SK-N-SH treated with all-trans-retinoic acid at 6 μM for 48 hours (cell line): ENCODE results near the gene PKD1.

Experiments
- ATAC-seq: fragments of 200-7000 bp; cut with Tn5 transposase; 3 replicates; pipeline ENCODE4 v1.9.1; 2020; ENCODE audit warnings: mild to moderate bottlenecking, moderate library complexity
- BACH2 ChIP-seq: fragments of 250-450 bp; sonication (Bioruptor Pico); IDR thresholded peaks from 2 replicates; pipeline ENCODE4 v1.9.0; 2021; ENCODE audit warnings: mild to moderate bottlenecking, borderline replicate concordance
- CSDC2 ChIP-seq: fragments of 250-450 bp; sonication (Bioruptor Pico); IDR thresholded peaks from 2 replicates; pipeline ENCODE4 v1.5.0; 2020; ENCODE audit warnings: mild to moderate bottlenecking, moderate library complexity
- ESRRG ChIP-seq: fragments of 250-450 bp; sonication (Bioruptor Pico); IDR thresholded peaks from 2 replicates; pipeline ENCODE4 v1.6.1; 2021; ENCODE audit warnings: mild to moderate bottlenecking
- GLIS3 ChIP-seq: fragments of 250-450 bp; sonication (Bioruptor Pico); IDR thresholded peaks from 2 replicates; pipeline ENCODE4 v1.5.0; 2020; ENCODE audit warnings: mild to moderate bottlenecking, moderate library complexity
- OSR1 ChIP-seq: fragments of 250-450 bp; sonication (Bioruptor Pico); IDR thresholded peaks from 2 replicates; pipeline ENCODE4 v1.8.0; 2022; ENCODE audit warnings: moderate library complexity, mild to moderate bottlenecking, inconsistent platforms
- PPARA ChIP-seq: fragments of 250-450 bp; sonication (Bioruptor Pico); IDR thresholded peaks from 2 replicates; pipeline ENCODE4 v1.5.0; 2020; ENCODE audit warnings: mild to moderate bottlenecking, borderline replicate concordance
- RARB ChIP-seq: fragments of 250-450 bp; sonication (Bioruptor Pico); IDR thresholded peaks from 2 replicates; pipeline ENCODE4 v1.8.0; 2021; ENCODE audit warnings: mild to moderate bottlenecking, moderate library complexity
- SNAI2 ChIP-seq: fragments of 250-450 bp; sonication (Bioruptor Pico); IDR thresholded peaks from 2 replicates; pipeline ENCODE4 v1.5.0; 2020; ENCODE audit warnings: mild to moderate bottlenecking, moderate library complexity
- TOX ChIP-seq: fragments of 250-450 bp; sonication (Bioruptor Pico); IDR thresholded peaks from 2 replicates; pipeline ENCODE4 v1.8.0; 2021; ENCODE audit warnings: mild to moderate bottlenecking, moderate library complexity, borderline replicate concordance
- ZFP3 ChIP-seq: fragments of 250-450 bp; sonication (Bioruptor Pico); IDR thresholded peaks from 2 replicates; pipeline ENCODE4 v1.5.0; 2020; ENCODE audit warnings: mild to moderate bottlenecking, moderate library complexity
- ZFP30 ChIP-seq: fragments of 450-650 bp; formaldehyde crosslinking; IDR thresholded peaks from 2 replicates; pipeline ENCODE4 v1.5.0; 2022; ENCODE audit warnings: mild to moderate bottlenecking, moderate library complexity
- ZNF565 ChIP-seq: fragments of 450-650 bp; formaldehyde crosslinking; conservative IDR thresholded peaks from 2 replicates; pipeline ENCODE4 v1.5.0; 2020; ENCODE audit warnings: low read depth, mild to moderate bottlenecking, moderate library complexity
- ZNF70 ChIP-seq: fragments of 450-650 bp; formaldehyde crosslinking; IDR thresholded peaks from 2 replicates; pipeline ENCODE4 v1.5.0; 2020; ENCODE audit warnings: mild to moderate bottlenecking, moderate library complexity
- TF ChIP-seq, protein P1 (sequence below): fragments of 250-450 bp; sonication (Bioruptor Pico); IDR thresholded peaks from 2 replicates; pipeline ENCODE4 v1.5.1; 2020; ENCODE audit warnings: low read depth, mild to moderate bottlenecking, moderate library complexity
- TF ChIP-seq, protein P2 (sequence below): fragments of 250-450 bp; sonication (Bioruptor Pico); IDR thresholded peaks from 2 replicates; pipeline ENCODE4 v1.5.1; 2021; ENCODE audit warnings: mild to moderate bottlenecking, moderate library complexity
- TF ChIP-seq, protein P3 (sequence below): fragments of 250-450 bp; sonication (Bioruptor Pico); IDR thresholded peaks from 2 replicates; pipeline ENCODE4 v1.8.0; 2020; ENCODE audit warnings: mild to moderate bottlenecking, moderate library complexity, borderline replicate concordance
- TF ChIP-seq, protein P4 (sequence below): fragments of 250-450 bp; sonication (Bioruptor Pico); IDR thresholded peaks from 2 replicates; pipeline ENCODE4 v1.8.0; 2021; ENCODE audit warnings: low read depth, mild to moderate bottlenecking, moderate library complexity, borderline replicate concordance
- TF ChIP-seq, protein P5 (sequence below): fragments of 250-450 bp; sonication (Bioruptor Pico); IDR thresholded peaks from 2 replicates; pipeline ENCODE4 v1.5.0; 2020; ENCODE audit warnings: mild to moderate bottlenecking, moderate library complexity

Gene PKD1

DNA sequence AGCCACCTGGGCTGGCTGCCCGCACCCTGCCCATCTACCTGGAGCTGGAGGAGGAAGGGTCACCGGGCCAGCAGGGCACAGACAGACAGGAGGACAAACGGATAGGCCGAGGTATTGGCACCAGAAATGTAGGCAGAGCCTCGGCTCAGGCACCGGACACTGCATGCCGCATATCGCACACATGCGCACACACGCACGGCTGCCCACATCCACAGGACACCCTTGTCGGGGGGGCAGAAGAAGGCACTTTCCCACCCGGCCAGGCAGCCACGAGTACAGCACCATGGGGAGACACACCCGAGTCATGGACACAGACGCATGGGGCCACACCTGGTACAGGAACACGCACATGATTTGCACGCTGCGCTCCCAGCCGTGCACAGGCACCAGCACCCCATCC lies 46.3 kb upstream of the PKD1 start:
- ATAC-seq = no peak
- TF ChIP-seq BACH2 (CRISPR knock-in tag) = no peak
- no peak for TF ChIP-seq SNAI2 (CRISPR knock-in tag)
- TF ChIP-seq ZNF70 = no peak
- TF ChIP-seq, protein P1, sequence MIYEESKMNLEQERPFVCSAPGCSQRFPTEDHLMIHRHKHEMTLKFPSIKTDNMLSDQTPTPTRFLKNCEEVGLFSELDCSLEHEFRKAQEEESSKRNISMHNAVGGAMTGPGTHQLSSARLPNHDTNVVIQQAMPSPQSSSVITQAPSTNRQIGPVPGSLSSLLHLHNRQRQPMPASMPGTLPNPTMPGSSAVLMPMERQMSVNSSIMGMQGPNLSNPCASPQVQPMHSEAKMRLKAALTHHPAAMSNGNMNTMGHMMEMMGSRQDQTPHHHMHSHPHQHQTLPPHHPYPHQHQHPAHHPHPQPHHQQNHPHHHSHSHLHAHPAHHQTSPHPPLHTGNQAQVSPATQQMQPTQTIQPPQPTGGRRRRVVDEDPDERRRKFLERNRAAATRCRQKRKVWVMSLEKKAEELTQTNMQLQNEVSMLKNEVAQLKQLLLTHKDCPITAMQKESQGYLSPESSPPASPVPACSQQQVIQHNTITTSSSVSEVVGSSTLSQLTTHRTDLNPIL = no peak
- TF ChIP-seq, protein P2, sequence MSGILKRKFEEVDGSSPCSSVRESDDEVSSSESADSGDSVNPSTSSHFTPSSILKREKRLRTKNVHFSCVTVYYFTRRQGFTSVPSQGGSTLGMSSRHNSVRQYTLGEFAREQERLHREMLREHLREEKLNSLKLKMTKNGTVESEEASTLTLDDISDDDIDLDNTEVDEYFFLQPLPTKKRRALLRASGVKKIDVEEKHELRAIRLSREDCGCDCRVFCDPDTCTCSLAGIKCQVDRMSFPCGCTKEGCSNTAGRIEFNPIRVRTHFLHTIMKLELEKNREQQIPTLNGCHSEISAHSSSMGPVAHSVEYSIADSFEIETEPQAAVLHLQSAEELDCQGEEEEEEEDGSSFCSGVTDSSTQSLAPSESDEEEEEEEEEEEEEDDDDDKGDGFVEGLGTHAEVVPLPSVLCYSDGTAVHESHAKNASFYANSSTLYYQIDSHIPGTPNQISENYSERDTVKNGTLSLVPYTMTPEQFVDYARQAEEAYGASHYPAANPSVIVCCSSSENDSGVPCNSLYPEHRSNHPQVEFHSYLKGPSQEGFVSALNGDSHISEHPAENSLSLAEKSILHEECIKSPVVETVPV (CRISPR knock-in tag) = no peak
- no peak for TF ChIP-seq RARB (CRISPR knock-in tag)
- no peak for TF ChIP-seq TOX (CRISPR knock-in tag)
- TF ChIP-seq ESRRG (CRISPR knock-in tag) = no peak
- TF ChIP-seq CSDC2 = no peak
- TF ChIP-seq, protein P3, sequence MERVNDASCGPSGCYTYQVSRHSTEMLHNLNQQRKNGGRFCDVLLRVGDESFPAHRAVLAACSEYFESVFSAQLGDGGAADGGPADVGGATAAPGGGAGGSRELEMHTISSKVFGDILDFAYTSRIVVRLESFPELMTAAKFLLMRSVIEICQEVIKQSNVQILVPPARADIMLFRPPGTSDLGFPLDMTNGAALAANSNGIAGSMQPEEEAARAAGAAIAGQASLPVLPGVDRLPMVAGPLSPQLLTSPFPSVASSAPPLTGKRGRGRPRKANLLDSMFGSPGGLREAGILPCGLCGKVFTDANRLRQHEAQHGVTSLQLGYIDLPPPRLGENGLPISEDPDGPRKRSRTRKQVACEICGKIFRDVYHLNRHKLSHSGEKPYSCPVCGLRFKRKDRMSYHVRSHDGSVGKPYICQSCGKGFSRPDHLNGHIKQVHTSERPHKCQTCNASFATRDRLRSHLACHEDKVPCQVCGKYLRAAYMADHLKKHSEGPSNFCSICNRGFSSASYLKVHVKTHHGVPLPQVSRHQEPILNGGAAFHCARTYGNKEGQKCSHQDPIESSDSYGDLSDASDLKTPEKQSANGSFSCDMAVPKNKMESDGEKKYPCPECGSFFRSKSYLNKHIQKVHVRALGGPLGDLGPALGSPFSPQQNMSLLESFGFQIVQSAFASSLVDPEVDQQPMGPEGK = no peak
- TF ChIP-seq GLIS3 (CRISPR knock-in tag) = no peak
- TF ChIP-seq PPARA (CRISPR knock-in tag) = no peak
- TF ChIP-seq, protein P4, sequence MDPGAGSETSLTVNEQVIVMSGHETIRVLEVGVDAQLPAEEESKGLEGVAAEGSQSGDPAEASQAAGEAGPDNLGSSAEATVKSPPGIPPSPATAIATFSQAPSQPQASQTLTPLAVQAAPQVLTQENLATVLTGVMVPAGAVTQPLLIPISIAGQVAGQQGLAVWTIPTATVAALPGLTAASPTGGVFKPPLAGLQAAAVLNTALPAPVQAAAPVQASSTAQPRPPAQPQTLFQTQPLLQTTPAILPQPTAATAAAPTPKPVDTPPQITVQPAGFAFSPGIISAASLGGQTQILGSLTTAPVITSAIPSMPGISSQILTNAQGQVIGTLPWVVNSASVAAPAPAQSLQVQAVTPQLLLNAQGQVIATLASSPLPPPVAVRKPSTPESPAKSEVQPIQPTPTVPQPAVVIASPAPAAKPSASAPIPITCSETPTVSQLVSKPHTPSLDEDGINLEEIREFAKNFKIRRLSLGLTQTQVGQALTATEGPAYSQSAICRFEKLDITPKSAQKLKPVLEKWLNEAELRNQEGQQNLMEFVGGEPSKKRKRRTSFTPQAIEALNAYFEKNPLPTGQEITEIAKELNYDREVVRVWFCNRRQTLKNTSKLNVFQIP = no peak

DNA sequence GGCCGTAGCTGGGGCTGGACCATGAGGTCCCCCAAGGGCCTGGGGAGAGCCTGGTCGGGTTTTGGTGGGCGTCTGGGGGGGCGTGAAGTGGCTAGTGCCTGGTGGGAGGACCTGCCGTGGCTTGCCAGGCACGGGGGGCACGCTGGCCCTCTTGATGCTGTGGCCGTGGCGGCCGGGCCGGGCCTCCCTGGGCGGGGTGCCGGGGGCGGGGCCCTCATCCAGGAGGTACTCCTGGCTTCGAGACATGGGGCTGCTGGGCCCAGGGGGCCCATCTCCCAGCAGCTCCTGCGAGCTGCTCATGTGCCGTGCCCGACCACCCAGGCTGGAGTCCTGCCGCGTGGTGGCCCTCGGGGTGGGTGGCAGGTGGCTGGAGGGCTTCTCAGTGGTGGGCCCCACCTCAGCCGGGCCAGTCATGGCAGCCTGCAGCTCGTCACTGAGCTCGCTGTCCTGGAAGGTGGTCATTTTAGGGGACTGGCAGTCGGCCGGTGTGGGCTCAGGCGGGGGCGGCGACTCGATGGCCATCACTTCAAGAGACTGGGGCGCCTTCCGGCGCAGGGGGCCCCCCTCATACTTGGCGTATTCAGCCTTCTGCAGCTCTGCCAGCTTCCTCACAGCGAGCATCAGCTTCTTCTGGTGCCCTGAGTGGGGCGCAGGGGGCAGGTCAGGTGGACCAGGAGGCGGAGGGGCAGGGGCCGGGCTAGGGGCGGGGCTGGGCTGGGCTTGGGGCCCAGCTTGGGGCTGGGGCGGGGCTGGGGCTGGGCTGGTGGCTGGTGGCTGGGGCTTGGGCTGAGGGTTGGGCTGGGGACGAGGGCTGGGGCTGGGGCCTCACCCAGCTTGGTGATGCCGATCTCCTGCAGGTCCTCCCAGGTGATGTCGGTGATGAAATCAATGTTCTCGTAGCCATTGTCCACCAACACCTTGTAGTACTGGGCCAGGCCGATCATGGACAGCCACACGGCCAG lies 45.5 kb upstream of the PKD1 start:
- TF ChIP-seq TOX (CRISPR knock-in tag) = no peak
- no peak for TF ChIP-seq ZFP3 (CRISPR knock-in tag)
- TF ChIP-seq ZFP30 (CRISPR knock-in tag) = no peak
- no peak for TF ChIP-seq ZNF70
- TF ChIP-seq OSR1 = no peak
- no peak for TF ChIP-seq BACH2 (CRISPR knock-in tag)
- TF ChIP-seq, protein P5, sequence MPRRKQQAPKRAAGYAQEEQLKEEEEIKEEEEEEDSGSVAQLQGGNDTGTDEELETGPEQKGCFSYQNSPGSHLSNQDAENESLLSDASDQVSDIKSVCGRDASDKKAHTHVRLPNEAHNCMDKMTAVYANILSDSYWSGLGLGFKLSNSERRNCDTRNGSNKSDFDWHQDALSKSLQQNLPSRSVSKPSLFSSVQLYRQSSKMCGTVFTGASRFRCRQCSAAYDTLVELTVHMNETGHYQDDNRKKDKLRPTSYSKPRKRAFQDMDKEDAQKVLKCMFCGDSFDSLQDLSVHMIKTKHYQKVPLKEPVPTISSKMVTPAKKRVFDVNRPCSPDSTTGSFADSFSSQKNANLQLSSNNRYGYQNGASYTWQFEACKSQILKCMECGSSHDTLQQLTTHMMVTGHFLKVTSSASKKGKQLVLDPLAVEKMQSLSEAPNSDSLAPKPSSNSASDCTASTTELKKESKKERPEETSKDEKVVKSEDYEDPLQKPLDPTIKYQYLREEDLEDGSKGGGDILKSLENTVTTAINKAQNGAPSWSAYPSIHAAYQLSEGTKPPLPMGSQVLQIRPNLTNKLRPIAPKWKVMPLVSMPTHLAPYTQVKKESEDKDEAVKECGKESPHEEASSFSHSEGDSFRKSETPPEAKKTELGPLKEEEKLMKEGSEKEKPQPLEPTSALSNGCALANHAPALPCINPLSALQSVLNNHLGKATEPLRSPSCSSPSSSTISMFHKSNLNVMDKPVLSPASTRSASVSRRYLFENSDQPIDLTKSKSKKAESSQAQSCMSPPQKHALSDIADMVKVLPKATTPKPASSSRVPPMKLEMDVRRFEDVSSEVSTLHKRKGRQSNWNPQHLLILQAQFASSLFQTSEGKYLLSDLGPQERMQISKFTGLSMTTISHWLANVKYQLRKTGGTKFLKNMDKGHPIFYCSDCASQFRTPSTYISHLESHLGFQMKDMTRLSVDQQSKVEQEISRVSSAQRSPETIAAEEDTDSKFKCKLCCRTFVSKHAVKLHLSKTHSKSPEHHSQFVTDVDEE (CRISPR knock-in tag) = no peak
- TF ChIP-seq, protein P3 = no peak
- TF ChIP-seq, protein P2 (CRISPR knock-in tag) = no peak
- no peak for TF ChIP-seq ZNF565
- no peak for TF ChIP-seq ESRRG (CRISPR knock-in tag)

More for the DNA sequence above, 45.5 kb upstream of the PKD1 start:
- no peak for ATAC-seq
